Fibroblast of mammary gland (primary cell): Measurements from ENCODE around the gene PNPLA5.
A peak's percentile ranks its signal among the peaks of the same experiment; 100 is the strongest.

Experiments used
- DNase-seq: peaks from one replicate; pipeline ENCODE4 v3.0.0-alpha.2; 2010; ENCODE audit warnings: low read depth
- H3K4me3 ChIP-seq: 2 replicates; pipeline ENCODE4 v1.5.1; 2011; ENCODE audit warnings: low read depth, mild to moderate bottlenecking, low read length, moderate library complexity; ENCODE audit not compliant: control insufficient read depth
- TF ChIP-seq, protein P1 (sequence below): conservative IDR thresholded peaks from 2 replicates; pipeline ENCODE4 v1.5.1; 2011; ENCODE audit warnings: low read depth, low read length, inconsistent platforms; ENCODE audit not compliant: control insufficient read depth, insufficient read depth

The PNPLA5 gene

DNA sequence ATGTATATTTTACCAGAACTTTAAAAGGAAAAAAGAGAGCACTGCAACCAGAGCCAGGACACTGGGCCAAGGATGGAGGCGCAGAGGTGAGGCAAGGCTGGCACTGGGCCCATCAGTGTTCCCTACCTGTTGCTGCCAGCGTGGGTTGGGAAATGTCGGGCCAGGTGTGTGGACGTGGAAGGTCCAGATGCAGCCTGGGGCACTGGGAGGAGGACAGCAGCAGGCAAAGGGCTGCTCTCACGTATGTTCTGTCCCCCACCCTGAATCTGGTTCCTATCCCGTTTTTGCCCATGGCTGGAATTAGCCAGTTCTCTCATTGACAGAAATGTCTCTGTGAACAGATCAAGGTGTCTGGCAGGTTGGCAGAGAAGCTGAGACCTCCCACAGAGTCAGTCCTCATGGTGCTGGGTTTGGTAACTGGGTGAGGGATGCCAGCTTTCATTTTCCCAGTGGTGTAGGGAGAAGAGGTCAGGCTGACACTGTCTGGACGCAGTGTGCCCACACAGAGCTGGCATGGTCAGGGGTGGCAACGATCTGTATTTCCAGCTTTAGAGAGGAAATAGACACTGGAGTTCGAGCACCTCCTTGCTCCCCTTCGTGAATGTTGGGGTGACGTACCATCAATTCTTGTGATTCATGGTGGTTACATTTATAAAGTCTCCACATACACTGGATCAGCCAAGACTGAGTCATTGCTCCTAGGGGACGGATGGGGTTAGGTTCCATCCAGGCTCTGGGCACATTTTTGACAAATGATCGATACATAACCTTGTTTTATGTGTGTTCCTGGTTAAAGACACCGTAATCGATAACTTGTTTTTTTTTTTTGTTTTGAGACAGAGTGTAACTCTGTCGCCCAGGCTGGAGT, 27.5 kb upstream of the PNPLA5 start:
- TF ChIP-seq, protein P1, sequence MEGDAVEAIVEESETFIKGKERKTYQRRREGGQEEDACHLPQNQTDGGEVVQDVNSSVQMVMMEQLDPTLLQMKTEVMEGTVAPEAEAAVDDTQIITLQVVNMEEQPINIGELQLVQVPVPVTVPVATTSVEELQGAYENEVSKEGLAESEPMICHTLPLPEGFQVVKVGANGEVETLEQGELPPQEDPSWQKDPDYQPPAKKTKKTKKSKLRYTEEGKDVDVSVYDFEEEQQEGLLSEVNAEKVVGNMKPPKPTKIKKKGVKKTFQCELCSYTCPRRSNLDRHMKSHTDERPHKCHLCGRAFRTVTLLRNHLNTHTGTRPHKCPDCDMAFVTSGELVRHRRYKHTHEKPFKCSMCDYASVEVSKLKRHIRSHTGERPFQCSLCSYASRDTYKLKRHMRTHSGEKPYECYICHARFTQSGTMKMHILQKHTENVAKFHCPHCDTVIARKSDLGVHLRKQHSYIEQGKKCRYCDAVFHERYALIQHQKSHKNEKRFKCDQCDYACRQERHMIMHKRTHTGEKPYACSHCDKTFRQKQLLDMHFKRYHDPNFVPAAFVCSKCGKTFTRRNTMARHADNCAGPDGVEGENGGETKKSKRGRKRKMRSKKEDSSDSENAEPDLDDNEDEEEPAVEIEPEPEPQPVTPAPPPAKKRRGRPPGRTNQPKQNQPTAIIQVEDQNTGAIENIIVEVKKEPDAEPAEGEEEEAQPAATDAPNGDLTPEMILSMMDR = no peak
- H3K4me3 ChIP-seq = no peak overlapping the region
- DNase-seq = peak; percentile 65

DNA sequence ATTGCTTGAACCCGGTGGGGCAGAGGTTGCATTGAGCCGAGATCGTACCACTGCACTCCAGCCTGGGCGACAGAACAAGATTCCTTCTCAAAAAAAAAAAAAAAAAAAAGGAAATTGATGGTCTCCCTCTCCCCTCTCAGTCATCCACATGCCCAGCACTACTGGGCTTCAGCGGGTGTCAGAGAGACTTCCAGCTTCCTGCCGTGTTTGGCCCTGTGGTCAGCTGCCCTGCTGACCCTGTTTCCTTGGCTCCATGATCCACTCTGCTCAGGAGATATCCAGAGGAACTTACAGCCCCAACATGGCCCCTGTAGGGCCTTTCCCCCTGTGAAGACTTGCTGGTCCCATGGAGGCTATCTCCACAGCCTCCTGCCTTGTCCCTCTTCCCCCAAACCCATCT, 25.7 kb upstream of the PNPLA5 start:
- no peak overlapping the region for H3K4me3 ChIP-seq
- TF ChIP-seq, protein P1 = no peak

DNA sequence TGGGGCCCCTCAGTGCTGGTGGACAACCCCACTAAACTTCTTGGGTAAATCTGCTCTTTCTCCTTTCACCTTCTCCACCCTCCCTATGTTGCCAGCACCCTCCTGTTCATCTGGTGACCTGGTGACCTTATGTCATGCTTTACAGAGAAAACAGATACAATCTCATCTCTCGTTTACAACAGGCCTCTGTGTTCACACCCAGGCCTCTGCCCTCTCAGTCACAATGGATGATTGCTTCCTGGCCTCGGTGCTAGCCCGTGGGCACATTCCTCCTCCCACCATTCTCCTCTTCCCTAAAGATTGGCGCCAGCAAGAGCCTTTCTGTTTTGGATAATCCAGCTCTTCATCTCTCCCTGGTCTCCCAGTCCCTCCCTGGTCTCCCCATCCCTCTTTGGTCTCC, 19.5 kb upstream of the PNPLA5 start:
- DNase-seq = no peak
- H3K4me3 ChIP-seq = no peak overlapping the region
- TF ChIP-seq, protein P1 = no peak

More for the DNA sequence above, 25.7 kb upstream of the PNPLA5 start:
- DNase-seq = no peak

DNA sequence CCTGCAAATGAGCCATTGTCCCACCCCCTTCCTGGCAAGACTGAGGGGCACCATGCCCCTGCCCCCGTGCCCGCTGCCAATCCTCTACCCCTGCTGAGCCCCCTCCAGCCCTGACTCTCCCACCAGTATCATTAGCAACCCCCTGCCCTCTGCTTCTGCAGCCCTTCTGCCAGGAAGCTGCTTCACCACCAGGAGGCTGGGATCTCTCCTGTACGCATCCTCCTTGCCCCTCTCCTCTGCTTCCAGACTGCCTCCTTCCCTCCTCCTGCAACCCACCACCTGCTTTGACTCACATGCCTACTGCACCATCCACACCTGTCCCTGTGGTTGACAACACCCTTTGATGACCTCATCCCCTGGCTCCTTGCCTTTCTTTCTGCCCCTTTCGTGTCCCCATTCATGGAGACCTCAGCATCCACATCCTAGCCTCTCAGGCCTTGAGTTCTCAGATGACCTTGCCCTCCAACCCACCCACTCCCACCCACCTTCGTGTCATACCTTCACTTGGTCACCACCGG, 18.4 kb upstream of the PNPLA5 start:
- DNase-seq = no peak
- TF ChIP-seq, protein P1 = no peak
- H3K4me3 ChIP-seq = no peak overlapping the region

DNA sequence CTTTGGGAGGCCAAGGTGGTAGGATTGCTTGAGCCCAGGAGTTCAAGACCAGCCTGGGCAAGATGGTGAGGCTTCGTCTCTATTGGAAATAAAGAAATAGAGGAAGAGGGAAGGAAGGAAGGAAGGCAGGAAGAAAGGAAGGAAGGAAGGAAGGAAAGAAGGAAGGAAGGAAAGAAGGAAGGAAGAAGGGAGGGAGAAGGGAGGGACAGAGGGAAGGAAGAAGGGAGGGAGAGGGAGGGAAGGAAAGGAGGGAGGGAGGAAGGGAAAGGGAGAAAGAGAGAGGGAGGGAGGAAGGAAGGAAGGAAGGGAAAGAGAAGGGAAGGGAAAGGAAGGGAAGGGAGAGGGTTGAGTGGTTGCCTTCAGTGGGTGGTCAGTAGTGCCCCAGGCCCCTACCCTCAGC, 17.9 kb upstream of the PNPLA5 start:
- H3K4me3 ChIP-seq = no peak overlapping the region
- TF ChIP-seq, protein P1 = no peak
- DNase-seq = no peak

DNA sequence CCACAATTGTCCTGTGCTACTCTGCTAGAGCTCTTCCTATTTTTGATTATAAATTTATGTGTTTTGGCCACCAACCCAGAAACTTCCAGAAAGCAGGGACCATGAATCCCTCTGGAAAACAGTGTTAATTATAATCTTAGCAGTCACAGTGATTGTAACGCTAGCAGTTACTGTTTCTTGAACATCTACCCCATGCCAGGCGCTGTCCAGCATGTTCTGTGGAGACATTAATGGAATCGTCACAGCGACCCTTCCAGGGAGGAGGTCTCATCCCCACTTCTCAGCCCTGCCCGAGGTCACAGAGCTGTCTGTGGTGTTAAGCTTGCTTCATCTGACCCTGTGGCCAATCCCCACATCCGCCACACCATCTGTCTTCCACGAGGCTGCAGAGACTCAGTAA, 13.9 kb upstream of the PNPLA5 start:
- TF ChIP-seq, protein P1 = no peak
- no peak for DNase-seq

More for the DNA sequence above, 13.9 kb upstream of the PNPLA5 start:
- no peak overlapping the region for H3K4me3 ChIP-seq
